Astrocyte (in vitro differentiated cells and primary cell): Measurements from ENCODE around the gene KRT39. TPM values are rescaled to one million over a fixed set of nuclear protein-coding genes. Genes with fewer than 3 reads are reported as not detected.
A peak's percentile ranks its signal among the peaks of the same experiment; 100 is the strongest.

Experiments
- DNase-seq: peaks from one replicate; pipeline ENCODE4 v3.0.0-alpha.2; 2010; ENCODE audit warnings: low read depth
- FAIRE-seq: peaks from 2 replicates; lab custom pipeline; 2011; peaks lifted over from hg19 to GRCh38; lab: Jason Lieb, UNC
- H2AFZ ChIP-seq: 2 replicates; pipeline ENCODE4 v1.6.0; 2012; ENCODE audit warnings: low read depth, low read length, inconsistent platforms
- H3K27ac ChIP-seq: 2 replicates; pipeline ENCODE4 v1.5.1; 2011; ENCODE audit warnings: low read depth, low read length, inconsistent platforms
- H3K27me3 ChIP-seq: 2 replicates; pipeline ENCODE4 v1.6.0; 2011; ENCODE audit warnings: low read length, inconsistent platforms; ENCODE audit not compliant: insufficient read depth
- H3K36me3 ChIP-seq: 2 replicates; pipeline ENCODE4 v1.5.1; 2011; ENCODE audit warnings: low read length, inconsistent platforms; ENCODE audit not compliant: insufficient read depth
- H3K4me1 ChIP-seq: 2 replicates; pipeline ENCODE4 v1.5.1; 2011; ENCODE audit warnings: low read length, inconsistent platforms; ENCODE audit not compliant: insufficient read depth
- H3K4me2 ChIP-seq: 2 replicates; pipeline ENCODE4 v1.6.0; 2012; ENCODE audit warnings: low read length, inconsistent platforms
- H3K4me3 ChIP-seq: 2 replicates; pipeline ENCODE4 v1.5.1; 2011; ENCODE audit warnings: low read depth, mild to moderate bottlenecking, low read length, inconsistent platforms; ENCODE audit not compliant: insufficient read depth
- H3K79me2 ChIP-seq: 2 replicates; pipeline ENCODE4 v1.6.0; 2012; ENCODE audit warnings: mild to moderate bottlenecking, low read length, inconsistent platforms; ENCODE audit not compliant: insufficient read depth
- H3K9ac ChIP-seq: 2 replicates; pipeline ENCODE4 v1.6.0; 2012; ENCODE audit warnings: mild to moderate bottlenecking, low read length, inconsistent platforms
- H3K9me3 ChIP-seq: 2 replicates; pipeline ENCODE4 v1.5.1; 2012; ENCODE audit warnings: low read depth, mild to moderate bottlenecking, low read length, inconsistent platforms; ENCODE audit not compliant: insufficient read depth
- H4K20me1 ChIP-seq: 2 replicates; pipeline ENCODE4 v1.6.0; 2012; ENCODE audit warnings: low read length, inconsistent platforms; ENCODE audit not compliant: insufficient read depth
- H3K27ac Mint-ChIP-seq: one replicate; pipeline ENCODE4 v1.8.0; 2021; ENCODE audit warnings: mild to moderate bottlenecking, mixed read lengths; ENCODE audit not compliant: unreplicated experiment
- H3K27me3 Mint-ChIP-seq: one replicate; pipeline ENCODE4 v1.8.0; 2021; ENCODE audit warnings: low read depth, mixed read lengths; ENCODE audit not compliant: unreplicated experiment
- H3K36me3 Mint-ChIP-seq: one replicate; pipeline ENCODE4 v1.8.0; 2021; ENCODE audit warnings: low read depth, mixed read lengths; ENCODE audit not compliant: unreplicated experiment
- H3K4me1 Mint-ChIP-seq: one replicate; pipeline ENCODE4 v1.8.0; 2021; ENCODE audit warnings: low read depth, mixed read lengths; ENCODE audit not compliant: unreplicated experiment
- H3K4me3 Mint-ChIP-seq: one replicate; pipeline ENCODE4 v1.8.0; 2021; ENCODE audit warnings: mild to moderate bottlenecking, moderate library complexity, mixed read lengths; ENCODE audit not compliant: unreplicated experiment
- H3K9me3 Mint-ChIP-seq: one replicate; pipeline ENCODE4 v1.8.0; 2021; ENCODE audit warnings: mild to moderate bottlenecking, mixed read lengths; ENCODE audit not compliant: unreplicated experiment
- EZH2 ChIP-seq: IDR thresholded peaks from 2 replicates; pipeline ENCODE4 v1.6.1; 2012; ENCODE audit warnings: mild to moderate bottlenecking, low read length, inconsistent platforms; ENCODE audit not compliant: insufficient read depth
- total RNA-seq: library from RNA; stranded (reverse); gene quantifications from 2 replicates; pipeline ENCODE4 v1.2.1, GENCODE V29; 2021
- TF ChIP-seq, protein P1 (sequence below): IDR thresholded peaks from 2 replicates; pipeline ENCODE4 v1.5.1; 2011; ENCODE audit warnings: low read depth, mild to moderate bottlenecking, inconsistent platforms, low read length, moderate library complexity; ENCODE audit not compliant: insufficient read depth

Gene KRT39
- total RNA-seq, 1 donor from 2014 or later, result not detected

GRCh38 chr17:40935624-40936023, 31.1 kb downstream of the KRT39 start:
- no peak overlapping the region for H3K4me3 Mint-ChIP-seq
- peak; percentile 84 for FAIRE-seq
- H3K9me3 ChIP-seq, result no peaks in the 10 kb centered on the region

GRCh38 chr17:40932608-40933007, 34.1 kb downstream of the KRT39 start:
- Histone ChIP-seq H3K36me3 (no peaks in the 10 kb centered on the region), H3K4me3 (no peak overlapping the region), H3K27me3 (no peaks in the 10 kb centered on the region), H3K9me3 (no peaks in the 10 kb centered on the region), H2AFZ (no peak overlapping the region), H4K20me1 (no peaks in the 10 kb centered on the region), H3K4me1 (peaks cover 15% of the 10 kb centered on the region), H3K9ac (no peak overlapping the region), H3K27ac (no peak overlapping the region), H3K4me2 (no peak overlapping the region), H3K79me2 (no peaks in the 10 kb centered on the region)
- FAIRE-seq (no peak), DNase-seq (peak; percentile 50)
- Mint-ChIP-seq H3K27me3 (no peaks in the 10 kb centered on the region), H3K36me3 (no peaks in the 10 kb centered on the region), H3K4me1 (peaks cover 12% of the 10 kb centered on the region), H3K27ac (no peak overlapping the region), H3K9me3 (peaks cover 4% of the 10 kb centered on the region), H3K4me3 (no peak overlapping the region)
- TF ChIP-seq, protein P1, sequence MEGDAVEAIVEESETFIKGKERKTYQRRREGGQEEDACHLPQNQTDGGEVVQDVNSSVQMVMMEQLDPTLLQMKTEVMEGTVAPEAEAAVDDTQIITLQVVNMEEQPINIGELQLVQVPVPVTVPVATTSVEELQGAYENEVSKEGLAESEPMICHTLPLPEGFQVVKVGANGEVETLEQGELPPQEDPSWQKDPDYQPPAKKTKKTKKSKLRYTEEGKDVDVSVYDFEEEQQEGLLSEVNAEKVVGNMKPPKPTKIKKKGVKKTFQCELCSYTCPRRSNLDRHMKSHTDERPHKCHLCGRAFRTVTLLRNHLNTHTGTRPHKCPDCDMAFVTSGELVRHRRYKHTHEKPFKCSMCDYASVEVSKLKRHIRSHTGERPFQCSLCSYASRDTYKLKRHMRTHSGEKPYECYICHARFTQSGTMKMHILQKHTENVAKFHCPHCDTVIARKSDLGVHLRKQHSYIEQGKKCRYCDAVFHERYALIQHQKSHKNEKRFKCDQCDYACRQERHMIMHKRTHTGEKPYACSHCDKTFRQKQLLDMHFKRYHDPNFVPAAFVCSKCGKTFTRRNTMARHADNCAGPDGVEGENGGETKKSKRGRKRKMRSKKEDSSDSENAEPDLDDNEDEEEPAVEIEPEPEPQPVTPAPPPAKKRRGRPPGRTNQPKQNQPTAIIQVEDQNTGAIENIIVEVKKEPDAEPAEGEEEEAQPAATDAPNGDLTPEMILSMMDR, result no peak
- no peak for TF ChIP-seq EZH2

More at GRCh38 chr17:40935624-40936023, 31.1 kb downstream of the KRT39 start:
- Histone ChIP-seq H3K9ac (no peak overlapping the region), H3K4me2 (no peak overlapping the region), H2AFZ (no peak overlapping the region), H3K27me3 (no peaks in the 10 kb centered on the region), H3K4me1 (peaks cover 17% of the 10 kb centered on the region), H3K4me3 (no peak overlapping the region), H3K27ac (no peak overlapping the region), H4K20me1 (no peaks in the 10 kb centered on the region), H3K36me3 (no peaks in the 10 kb centered on the region), H3K79me2 (no peaks in the 10 kb centered on the region)
- H3K27me3 Mint-ChIP-seq, result no peaks in the 10 kb centered on the region
- H3K27ac Mint-ChIP-seq, result no peak overlapping the region
- peaks cover 4% of the 10 kb centered on the region for H3K9me3 Mint-ChIP-seq
- H3K4me1 Mint-ChIP-seq, result peaks cover 12% of the 10 kb centered on the region
- TF ChIP-seq, protein P1, result no peak
- TF ChIP-seq EZH2, result no peak
- peak; percentile 74 for DNase-seq
- H3K36me3 Mint-ChIP-seq, result no peaks in the 10 kb centered on the region

DNA sequence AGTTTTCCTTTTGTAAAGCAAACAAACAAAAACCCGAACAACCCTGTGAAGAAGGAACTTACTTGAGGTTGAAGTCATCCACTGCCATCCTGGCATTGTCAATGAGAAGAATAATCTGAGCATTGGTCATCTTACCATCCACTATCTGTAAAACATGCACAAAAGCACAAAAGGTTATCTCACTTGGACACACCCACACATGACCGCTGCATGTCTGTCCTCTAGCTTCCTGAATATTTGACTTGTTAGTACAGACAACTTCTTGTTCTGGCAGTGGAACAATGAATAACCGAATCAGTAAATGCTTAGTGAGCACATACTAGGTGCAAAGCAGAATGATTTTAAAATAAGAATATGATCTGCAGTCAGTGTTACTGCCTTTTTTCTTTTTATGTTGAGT, 35.4 kb downstream of the KRT39 start:
- H4K20me1 ChIP-seq, result no peaks in the 10 kb centered on the region
- no peak for TF ChIP-seq EZH2
- TF ChIP-seq, protein P1, result no peak
- peaks cover 7% of the 10 kb centered on the region for H3K4me1 ChIP-seq
- no peaks in the 10 kb centered on the region for H3K36me3 Mint-ChIP-seq
- H3K27ac ChIP-seq, result no peak overlapping the region
- no peak overlapping the region for H2AFZ ChIP-seq
- DNase-seq (no peak), FAIRE-seq (no peak)
- H3K27me3 Mint-ChIP-seq, result no peaks in the 10 kb centered on the region
- H3K36me3 ChIP-seq, result no peaks in the 10 kb centered on the region
- H3K4me3 Mint-ChIP-seq, result no peak overlapping the region
- H3K9me3 ChIP-seq, result no peaks in the 10 kb centered on the region
- no peaks in the 10 kb centered on the region for H3K79me2 ChIP-seq
- H3K4me1 Mint-ChIP-seq, result peaks cover 8% of the 10 kb centered on the region
- no peak overlapping the region for H3K27ac Mint-ChIP-seq
- no peak overlapping the region for H3K4me3 ChIP-seq
- H3K9me3 Mint-ChIP-seq, result peaks cover 4% of the 10 kb centered on the region
- no peak overlapping the region for H3K4me2 ChIP-seq
- no peak overlapping the region for H3K9ac ChIP-seq
- no peaks in the 10 kb centered on the region for H3K27me3 ChIP-seq
